ENCODE measurements around the gene AMOTL1. TPM values are rescaled to one million over a fixed set of nuclear protein-coding genes. Genes with fewer than 3 reads are reported as not detected.

Gene AMOTL1
- total RNA-seq, 1 donor from 2014 or later: 22.6 TPM

DNA sequence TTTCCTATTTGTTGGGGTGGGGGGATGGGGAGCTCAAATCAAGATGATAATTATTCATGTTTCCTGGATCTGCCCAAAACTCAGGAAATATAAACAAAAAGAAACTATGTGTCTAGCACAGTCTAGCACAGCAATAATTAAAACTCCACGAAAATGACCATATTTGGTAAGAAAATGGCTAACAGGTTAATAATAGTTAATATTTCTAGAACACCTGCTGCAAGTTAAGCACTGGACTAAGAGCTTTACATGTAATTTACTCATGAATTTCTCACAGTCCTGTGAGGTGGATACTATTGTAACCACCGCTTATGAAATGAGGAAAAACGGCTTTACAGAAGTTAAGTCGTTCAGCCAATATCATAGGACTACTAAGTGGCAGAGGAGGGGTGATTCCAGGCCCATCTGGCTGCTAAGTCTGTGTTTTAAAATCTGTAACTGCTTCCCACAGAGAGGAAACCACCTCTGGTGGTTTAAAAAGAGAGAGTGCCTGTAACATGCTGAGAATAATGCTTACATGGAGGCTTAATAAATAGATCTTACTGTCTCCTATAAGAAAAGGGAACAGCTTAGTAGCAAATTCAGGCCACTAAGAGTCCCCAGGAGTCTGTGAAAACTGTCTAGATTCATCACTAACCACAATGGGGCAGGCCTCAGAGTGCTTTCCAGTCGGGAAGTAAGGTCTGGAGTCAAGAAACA is 11.0 kb upstream of the AMOTL1 start:
- peaks cover 5% of the 10 kb centered on the region for H3K4me1 ChIP-seq
- no peaks in the 10 kb centered on the region for H3K79me2 ChIP-seq (ENCODE audit: low read depth)
- H3K27me3 Mint-ChIP-seq (ENCODE audit: insufficient read depth, low read depth): no peaks in the 10 kb centered on the region
- H3K27ac ChIP-seq: no peak overlapping the region
- H3K9ac ChIP-seq: no peak overlapping the region
- no peaks in the 10 kb centered on the region for H4K20me1 ChIP-seq (ENCODE audit: low read depth)
- TF ChIP-seq EZH2 (IDR thresholded peaks at IDR 0.05) (no peak), EZH2phosphoT487 (IDR thresholded peaks at IDR 0.05) (no peak)
- TF ChIP-seq, protein P1, sequence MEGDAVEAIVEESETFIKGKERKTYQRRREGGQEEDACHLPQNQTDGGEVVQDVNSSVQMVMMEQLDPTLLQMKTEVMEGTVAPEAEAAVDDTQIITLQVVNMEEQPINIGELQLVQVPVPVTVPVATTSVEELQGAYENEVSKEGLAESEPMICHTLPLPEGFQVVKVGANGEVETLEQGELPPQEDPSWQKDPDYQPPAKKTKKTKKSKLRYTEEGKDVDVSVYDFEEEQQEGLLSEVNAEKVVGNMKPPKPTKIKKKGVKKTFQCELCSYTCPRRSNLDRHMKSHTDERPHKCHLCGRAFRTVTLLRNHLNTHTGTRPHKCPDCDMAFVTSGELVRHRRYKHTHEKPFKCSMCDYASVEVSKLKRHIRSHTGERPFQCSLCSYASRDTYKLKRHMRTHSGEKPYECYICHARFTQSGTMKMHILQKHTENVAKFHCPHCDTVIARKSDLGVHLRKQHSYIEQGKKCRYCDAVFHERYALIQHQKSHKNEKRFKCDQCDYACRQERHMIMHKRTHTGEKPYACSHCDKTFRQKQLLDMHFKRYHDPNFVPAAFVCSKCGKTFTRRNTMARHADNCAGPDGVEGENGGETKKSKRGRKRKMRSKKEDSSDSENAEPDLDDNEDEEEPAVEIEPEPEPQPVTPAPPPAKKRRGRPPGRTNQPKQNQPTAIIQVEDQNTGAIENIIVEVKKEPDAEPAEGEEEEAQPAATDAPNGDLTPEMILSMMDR (IDR thresholded peaks at IDR 0.05): no peak
- H3K4me3 ChIP-seq: no peak overlapping the region
- H3K9me3 Mint-ChIP-seq: no peaks in the 10 kb centered on the region
- H3K36me3 ChIP-seq: no peaks in the 10 kb centered on the region
- H2AFZ ChIP-seq (replicated peaks): no peak overlapping the region
- peaks cover 8% of the 10 kb centered on the region for H3K36me3 Mint-ChIP-seq
- no peak overlapping the region for H3K4me2 ChIP-seq
- no peaks in the 10 kb centered on the region for H3F3A ChIP-seq (ENCODE audit: low read depth)
- H3K27me3 ChIP-seq: no peaks in the 10 kb centered on the region
- no peak overlapping the region for H3K4me3 Mint-ChIP-seq
- peaks cover 28% of the 10 kb centered on the region for H3K4me1 Mint-ChIP-seq
- no peak for DNase-seq (ENCODE audit: low spot score)
- H3K27ac Mint-ChIP-seq: no peak overlapping the region
- H3K9me3 ChIP-seq (ENCODE audit: low read depth): no peaks in the 10 kb centered on the region

DNA sequence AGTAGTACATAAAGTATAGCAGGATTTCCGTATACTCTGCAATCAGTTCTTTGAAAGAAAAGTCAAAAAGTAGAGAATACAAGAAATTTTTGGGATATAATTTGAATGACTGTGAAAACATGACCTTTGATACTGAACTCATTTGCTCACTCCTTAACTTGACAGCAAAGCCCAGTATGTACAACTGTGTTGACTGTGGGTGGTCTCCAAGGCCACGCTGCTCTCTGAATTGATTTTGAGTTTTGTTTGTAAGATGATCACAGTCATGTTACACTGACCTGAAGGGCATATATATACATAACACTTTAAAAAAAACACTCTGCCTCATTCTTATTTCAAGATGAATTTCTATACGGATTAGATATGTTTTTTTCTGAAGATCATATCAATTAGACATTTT is 9.5 kb upstream of the AMOTL1 start:
- no peaks in the 10 kb centered on the region for H3K79me2 ChIP-seq (ENCODE audit: low read depth)
- Mint-ChIP-seq H3K36me3 (peaks cover 8% of the 10 kb centered on the region), H3K4me1 (peaks cover 20% of the 10 kb centered on the region), H3K9me3 (no peaks in the 10 kb centered on the region), H3K27ac (no peak overlapping the region), H3K4me3 (no peak overlapping the region), H3K27me3 (ENCODE audit: insufficient read depth, low read depth) (no peaks in the 10 kb centered on the region)
- H3K9ac ChIP-seq: no peak overlapping the region
- no peaks in the 10 kb centered on the region for H3K27me3 ChIP-seq
- H3F3A ChIP-seq (ENCODE audit: low read depth): no peaks in the 10 kb centered on the region
- TF ChIP-seq EZH2 (IDR thresholded peaks at IDR 0.05) (no peak), EZH2phosphoT487 (IDR thresholded peaks at IDR 0.05) (no peak)
- TF ChIP-seq, protein P1 (IDR thresholded peaks at IDR 0.05): no peak
- no peaks in the 10 kb centered on the region for H3K36me3 ChIP-seq
- no peak overlapping the region for H3K4me2 ChIP-seq
- no peak overlapping the region for H2AFZ ChIP-seq (replicated peaks)
- no peaks in the 10 kb centered on the region for H3K4me1 ChIP-seq
- H3K27ac ChIP-seq: no peak overlapping the region
- H4K20me1 ChIP-seq (ENCODE audit: low read depth): no peaks in the 10 kb centered on the region
- no peak overlapping the region for H3K4me3 ChIP-seq
- no peak for DNase-seq (ENCODE audit: low spot score)
- no peaks in the 10 kb centered on the region for H3K9me3 ChIP-seq (ENCODE audit: low read depth)

DNA sequence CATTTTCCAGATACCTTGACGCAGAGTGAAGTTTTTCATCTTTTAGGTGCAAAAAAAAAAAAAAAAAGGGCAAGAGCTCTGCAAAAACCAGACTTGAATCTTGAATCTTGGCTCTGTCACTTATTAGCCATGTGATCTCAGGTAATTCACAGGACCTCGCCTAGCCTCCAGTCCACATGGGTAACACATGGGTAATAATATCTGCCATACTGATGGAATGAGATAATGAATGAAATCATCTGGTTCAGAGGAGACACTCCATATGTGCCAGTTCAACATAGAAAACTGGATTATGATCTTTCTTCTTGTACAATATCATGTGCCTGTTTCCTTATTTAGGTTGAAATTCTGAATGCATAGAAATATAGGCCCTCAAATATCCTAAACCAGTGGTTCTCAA is 8.6 kb upstream of the AMOTL1 start:
- H3F3A ChIP-seq (ENCODE audit: low read depth): no peaks in the 10 kb centered on the region
- no peak overlapping the region for H3K9ac ChIP-seq
- Mint-ChIP-seq H3K27ac (no peak overlapping the region), H3K4me3 (no peak overlapping the region), H3K27me3 (ENCODE audit: insufficient read depth, low read depth) (no peaks in the 10 kb centered on the region), H3K36me3 (peaks cover under 1% of the 10 kb centered on the region), H3K4me1 (peaks cover 20% of the 10 kb centered on the region), H3K9me3 (no peaks in the 10 kb centered on the region)
- no peaks in the 10 kb centered on the region for H3K27me3 ChIP-seq
- no peaks in the 10 kb centered on the region for H4K20me1 ChIP-seq (ENCODE audit: low read depth)
- H3K4me3 ChIP-seq: no peak overlapping the region
- H3K79me2 ChIP-seq (ENCODE audit: low read depth): no peaks in the 10 kb centered on the region
- no peak for DNase-seq (ENCODE audit: low spot score)
- no peak overlapping the region for H3K27ac ChIP-seq
- no peak overlapping the region for H3K4me2 ChIP-seq
- no peaks in the 10 kb centered on the region for H3K36me3 ChIP-seq
- H3K9me3 ChIP-seq (ENCODE audit: low read depth): no peaks in the 10 kb centered on the region
- H2AFZ ChIP-seq (replicated peaks): no peak overlapping the region
- TF ChIP-seq, protein P1 (IDR thresholded peaks at IDR 0.05): no peak
- no peak for TF ChIP-seq EZH2phosphoT487 (IDR thresholded peaks at IDR 0.05)
- no peak for TF ChIP-seq EZH2 (IDR thresholded peaks at IDR 0.05)
- no peaks in the 10 kb centered on the region for H3K4me1 ChIP-seq
